Neural progenitor cell (in vitro differentiated cells): Measurements from ENCODE around the gene RAB40A. TPM values are rescaled to one million over a fixed set of nuclear protein-coding genes. Genes with fewer than 3 reads are reported as not detected.

Source experiments
- DNase-seq: peaks from one replicate; pipeline ENCODE4 v3.0.0-alpha.2; 2016; ENCODE audit warnings: low spot score
- H2AFZ ChIP-seq: fragments of 200-600 bp; sonication (generic); replicated peaks from 2 replicates; pipeline ENCODE4 v1.6.1; 2016; ENCODE audit warnings: antibody characterized with exemption
- H3F3A ChIP-seq: fragments of 200-600 bp; sonication (generic); 2 replicates; pipeline ENCODE4 v1.6.1; 2016; ENCODE audit warnings: antibody characterized with exemption, low read depth
- H3K27ac ChIP-seq: fragments of 200-600 bp; sonication (generic); 2 replicates; pipeline ENCODE4 v1.5.1; 2016; ENCODE audit warnings: mild to moderate bottlenecking
- H3K27me3 ChIP-seq: fragments of 200-600 bp; sonication (generic); 2 replicates; pipeline ENCODE4 v1.6.1; 2016; ENCODE audit warnings: mild to moderate bottlenecking, moderate library complexity
- H3K36me3 ChIP-seq: fragments of 200-600 bp; sonication (generic); 2 replicates; pipeline ENCODE4 v1.5.1; 2016
- H3K4me1 ChIP-seq: fragments of 200-600 bp; sonication (generic); 2 replicates; pipeline ENCODE4 v1.6.1; 2016; ENCODE audit warnings: mixed run types
- H3K4me2 ChIP-seq: fragments of 200-600 bp; sonication (generic); 2 replicates; pipeline ENCODE4 v1.6.1; 2016
- H3K4me3 ChIP-seq: fragments of 200-600 bp; sonication (generic); 2 replicates; pipeline ENCODE4 v1.5.1; 2016
- H3K79me2 ChIP-seq: fragments of 200-600 bp; sonication (generic); 2 replicates; pipeline ENCODE4 v1.6.1; 2016; ENCODE audit warnings: low read depth
- H3K9ac ChIP-seq: fragments of 200-600 bp; sonication (generic); 2 replicates; pipeline ENCODE4 v1.6.1; 2016
- H3K9me3 ChIP-seq: fragments of 200-600 bp; sonication (generic); 2 replicates; pipeline ENCODE4 v1.5.1; 2016; ENCODE audit warnings: low read depth
- H4K20me1 ChIP-seq: fragments of 200-600 bp; sonication (generic); 2 replicates; pipeline ENCODE4 v1.6.1; 2016; ENCODE audit warnings: low read depth
- H3K27ac Mint-ChIP-seq: 3 replicates; pipeline ENCODE4 v1.8.0; 2021; ENCODE audit warnings: mixed read lengths
- H3K27me3 Mint-ChIP-seq: 2 replicates; pipeline ENCODE4 v1.8.0; 2022; ENCODE audit warnings: low read depth, mild to moderate bottlenecking, inconsistent platforms, moderate library complexity, mixed read lengths; ENCODE audit not compliant: insufficient read depth
- H3K36me3 Mint-ChIP-seq: 3 replicates; pipeline ENCODE4 v1.8.0; 2021; ENCODE audit warnings: mixed read lengths
- H3K4me1 Mint-ChIP-seq: 3 replicates; pipeline ENCODE4 v1.8.0; 2021; ENCODE audit warnings: mixed read lengths
- H3K4me3 Mint-ChIP-seq: 3 replicates; pipeline ENCODE4 v1.8.0; 2021; ENCODE audit warnings: mild to moderate bottlenecking, moderate library complexity, mixed read lengths
- H3K9me3 Mint-ChIP-seq: 3 replicates; pipeline ENCODE4 v1.8.0; 2020; ENCODE audit warnings: mixed read lengths
- CTCF ChIP-seq: fragments of 200-600 bp; sonication (generic); IDR thresholded peaks from 2 replicates; pipeline ENCODE4 v1.5.1; 2017; ENCODE audit warnings: antibody characterized with exemption, mild to moderate bottlenecking
- EZH2 ChIP-seq: fragments of 200-600 bp; sonication (generic); IDR thresholded peaks from 2 replicates; pipeline ENCODE4 v1.6.1; 2017; ENCODE audit warnings: antibody characterized with exemption, mild to moderate bottlenecking, moderate library complexity
- EZH2phosphoT487 ChIP-seq: fragments of 200-600 bp; sonication (generic); IDR thresholded peaks from 2 replicates; pipeline ENCODE4 v1.6.1; 2017; ENCODE audit warnings: antibody characterized with exemption
- total RNA-seq: library from RNA; depleted of rRNA; stranded (reverse); fragments of >200 nt; gene quantifications from 2 replicates; pipeline ENCODE4 v1.2.3, GENCODE V29; 2015; ENCODE audit warnings: low replicate concordance

Gene RAB40A
- total RNA-seq, 1 donor from 2014 or later, result 0.60 TPM

- peaks cover 5% of the 10 kb centered on the region for H3K4me1 Mint-ChIP-seq
Observed at GRCh38 chrX:103513067-103513466, 6.2 kb downstream of the RAB40A start.

GRCh38 chrX:103510031-103510430 lies 9.3 kb downstream of the RAB40A start:
- Histone ChIP-seq H3K27ac (no peak overlapping the region), H3K4me1 (no peaks in the 10 kb centered on the region), H3K36me3 (no peaks in the 10 kb centered on the region), H3K9me3 (no peaks in the 10 kb centered on the region), H2AFZ (no peak overlapping the region), H4K20me1 (no peaks in the 10 kb centered on the region), H3K4me2 (no peak overlapping the region), H3K79me2 (no peaks in the 10 kb centered on the region), H3K9ac (no peak overlapping the region), H3K27me3 (no peaks in the 10 kb centered on the region), H3F3A (no peaks in the 10 kb centered on the region), H3K4me3 (no peak overlapping the region)
- peaks cover 5% of the 10 kb centered on the region for H3K4me1 Mint-ChIP-seq
- H3K27me3 Mint-ChIP-seq, result no peaks in the 10 kb centered on the region
- no peaks in the 10 kb centered on the region for H3K9me3 Mint-ChIP-seq
- DNase-seq, result no peak
- TF ChIP-seq CTCF, result no peak
- TF ChIP-seq EZH2phosphoT487, result no peak
- TF ChIP-seq EZH2, result no peak
- no peaks in the 10 kb centered on the region for H3K36me3 Mint-ChIP-seq
- H3K27ac Mint-ChIP-seq, result no peak overlapping the region
- no peak overlapping the region for H3K4me3 Mint-ChIP-seq

More at GRCh38 chrX:103513067-103513466, 6.2 kb downstream of the RAB40A start:
- H3K9me3 ChIP-seq, result no peaks in the 10 kb centered on the region
- H3K4me1 ChIP-seq, result no peaks in the 10 kb centered on the region
- H3F3A ChIP-seq, result no peaks in the 10 kb centered on the region
- no peak overlapping the region for H3K4me2 ChIP-seq
- H3K27ac Mint-ChIP-seq, result no peak overlapping the region
- no peaks in the 10 kb centered on the region for H4K20me1 ChIP-seq
- H3K4me3 Mint-ChIP-seq, result no peak overlapping the region
- no peaks in the 10 kb centered on the region for H3K36me3 ChIP-seq
- no peak overlapping the region for H3K4me3 ChIP-seq
- no peak overlapping the region for H3K9ac ChIP-seq
- no peak overlapping the region for H2AFZ ChIP-seq
- no peaks in the 10 kb centered on the region for H3K36me3 Mint-ChIP-seq
- no peak overlapping the region for H3K27ac ChIP-seq
- H3K27me3 ChIP-seq, result no peaks in the 10 kb centered on the region
- no peak for DNase-seq
- no peak for TF ChIP-seq EZH2phosphoT487
- no peak for TF ChIP-seq EZH2
- TF ChIP-seq CTCF, result no peak
- H3K79me2 ChIP-seq, result no peaks in the 10 kb centered on the region
- no peaks in the 10 kb centered on the region for H3K27me3 Mint-ChIP-seq
- H3K9me3 Mint-ChIP-seq, result no peaks in the 10 kb centered on the region

- no peak overlapping the region for H3K4me2 ChIP-seq
- no peak overlapping the region for H2AFZ ChIP-seq
- Mint-ChIP-seq H3K27ac (no peak overlapping the region), H3K36me3 (no peaks in the 10 kb centered on the region), H3K9me3 (no peaks in the 10 kb centered on the region), H3K4me1 (no peaks in the 10 kb centered on the region), H3K4me3 (no peak overlapping the region), H3K27me3 (peaks cover 2% of the 10 kb centered on the region)
- H3K9me3 ChIP-seq, result no peaks in the 10 kb centered on the region
- H3K79me2 ChIP-seq, result no peaks in the 10 kb centered on the region
- H3F3A ChIP-seq, result no peaks in the 10 kb centered on the region
- no peak overlapping the region for H3K27ac ChIP-seq
- H4K20me1 ChIP-seq, result no peaks in the 10 kb centered on the region
- TF ChIP-seq EZH2 (no peak), CTCF (no peak), EZH2phosphoT487 (no peak)
- H3K9ac ChIP-seq, result no peak overlapping the region
- H3K36me3 ChIP-seq, result no peaks in the 10 kb centered on the region
- no peak for DNase-seq
- no peak overlapping the region for H3K4me3 ChIP-seq
- no peaks in the 10 kb centered on the region for H3K4me1 ChIP-seq
- H3K27me3 ChIP-seq, result no peaks in the 10 kb centered on the region
Observed at GRCh38 chrX:103503853-103504207, 15.5 kb downstream of the RAB40A start.
